Left lung (tissue), 10 donors: Measurements from ENCODE around the gene RPL29. TPM values are rescaled to one million over a fixed set of nuclear protein-coding genes. Genes with fewer than 3 reads are reported as not detected.

Source experiments
- ATAC-seq: fragments of 200-7000 bp; cut with Tn5 transposase; one replicate; pipeline ENCODE4 v1.9.1; 2020; ENCODE audit warnings: moderate library complexity
- DNase-seq, 4 donors: peaks; one replicate each; pipeline ENCODE4 v3.0.0-alpha.2; 2013 to 2020
- H3K27ac ChIP-seq, 2 donors: fragments of 200-600 bp; sonication (generic) in 1 of 2; one replicate each; pipeline versions ENCODE4 v1.5.0 to v1.8.0; 2020 to 2021
- H3K27me3 ChIP-seq, 2 donors: fragments of 200-600 bp; sonication (generic) in 1 of 2; one replicate each; pipeline versions ENCODE4 v1.5.0 to v1.8.0; 2020 to 2021
- H3K36me3 ChIP-seq, 2 donors: fragments of 200-600 bp; sonication (generic) in 1 of 2; one replicate each; pipeline versions ENCODE4 v1.5.0 to v1.8.0; 2020 to 2021
- H3K4me1 ChIP-seq, 2 donors: fragments of 200-600 bp; one replicate each; pipeline ENCODE4 v1.8.0; 2021
- H3K4me3 ChIP-seq, 2 donors: fragments of 200-600 bp; sonication (generic) in 1 of 2; one replicate each; pipeline versions ENCODE4 v1.5.0 to v1.8.0; 2020 to 2021; ENCODE audit warnings: mild to moderate bottlenecking in 1 of 2
- H3K9me3 ChIP-seq, 2 donors: fragments of 200-600 bp; sonication (generic) in 1 of 2; one replicate each; pipeline versions ENCODE4 v1.5.0 to v1.8.0; 2020 to 2021
- intact Hi-C, 2 donors: fragments of 100-400 bp; cut with DNase I; formaldehyde crosslinking; loops; one replicate each; pipeline versions ENCODE4 v1.11.2 to v1.14.2; 2022
- polyA plus RNA-seq, 6 donors: library from polyadenylated mRNA; unstranded; fragments of 120-200 nt; gene quantifications; one replicate each; pipeline ENCODE4 v1.2.1, GENCODE V29; 2013; ENCODE audit not compliant: insufficient read length in 6 of 6
- total RNA-seq, 2 donors: library from RNA; stranded (reverse); fragmentation: NEBNext Ultra II Directional; extraction: Animal tissue kit (Norgen Biotek cat#: 25700); gene quantifications; one replicate each; pipeline ENCODE4 v1.2.1, GENCODE V29; 2021
- TF ChIP-seq, protein P1 (sequence below), 2 donors: fragments of 200-600 bp; sonication (generic) in 1 of 2; IDR thresholded peaks; one replicate each; pipeline versions ENCODE4 v1.5.0 to v1.8.0; 2021; ENCODE audit warnings: antibody characterized with exemption in 2 of 2
- donor health status: DM: no; HTN: yes; CAD: no.
- donor health status: DM: no; HTN: no; CAD: no.

RPL29 gene
- total and polyA plus RNA-seq, 8 donors, result 854 to 2,169 (median 1,926) TPM

DNA sequence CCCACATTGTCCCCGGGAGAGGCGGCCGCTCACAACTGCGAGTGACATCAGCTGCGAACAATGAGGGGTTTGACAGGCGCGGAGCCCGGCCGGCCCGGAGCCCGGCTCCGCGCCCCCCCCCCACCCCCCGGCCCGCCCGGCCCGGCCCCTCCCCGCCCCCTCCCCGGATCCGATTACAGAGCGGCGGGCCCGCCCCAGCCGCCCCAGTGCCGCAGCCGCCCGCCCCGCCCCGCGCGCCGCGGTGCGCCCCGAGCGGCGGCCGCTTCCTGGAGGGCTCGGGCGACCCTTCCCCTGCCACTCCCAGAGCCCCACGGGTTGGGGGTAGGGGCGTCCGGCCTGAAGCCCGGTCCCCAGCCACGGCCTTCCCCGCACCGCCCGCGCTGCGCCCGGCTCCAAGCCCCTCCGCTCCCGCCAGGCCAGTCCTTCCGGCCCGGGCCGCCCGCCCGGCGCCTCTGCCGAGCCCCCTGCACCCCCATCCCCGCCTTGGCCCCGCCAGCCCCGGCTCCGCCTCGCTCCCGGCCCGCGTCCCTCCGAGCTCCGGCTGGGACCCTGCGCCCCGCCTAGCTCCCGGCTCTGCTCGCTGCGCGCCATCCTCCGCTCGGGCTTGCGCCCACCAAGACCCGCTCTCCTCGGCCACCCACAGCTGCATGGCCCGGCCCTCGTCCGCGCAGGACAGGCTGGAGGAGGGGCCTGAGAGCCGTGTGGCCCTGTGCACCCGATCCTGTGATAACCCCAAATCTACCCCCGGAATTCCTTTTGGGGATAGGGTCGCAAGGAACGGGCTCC, 28.1 kb downstream of the RPL29 start, which contains the start of gene PCBP4:
PCBP4 (minus strand) TSS at position 71 of the 786 bp plus-strand sequence. CDS start 6,214 bp downstream, outside the sequence.
- H3K9me3 ChIP-seq, result no peaks in the 10 kb centered on the region
- no peaks in the 10 kb centered on the region for H3K36me3 ChIP-seq
- TF ChIP-seq, protein P1, sequence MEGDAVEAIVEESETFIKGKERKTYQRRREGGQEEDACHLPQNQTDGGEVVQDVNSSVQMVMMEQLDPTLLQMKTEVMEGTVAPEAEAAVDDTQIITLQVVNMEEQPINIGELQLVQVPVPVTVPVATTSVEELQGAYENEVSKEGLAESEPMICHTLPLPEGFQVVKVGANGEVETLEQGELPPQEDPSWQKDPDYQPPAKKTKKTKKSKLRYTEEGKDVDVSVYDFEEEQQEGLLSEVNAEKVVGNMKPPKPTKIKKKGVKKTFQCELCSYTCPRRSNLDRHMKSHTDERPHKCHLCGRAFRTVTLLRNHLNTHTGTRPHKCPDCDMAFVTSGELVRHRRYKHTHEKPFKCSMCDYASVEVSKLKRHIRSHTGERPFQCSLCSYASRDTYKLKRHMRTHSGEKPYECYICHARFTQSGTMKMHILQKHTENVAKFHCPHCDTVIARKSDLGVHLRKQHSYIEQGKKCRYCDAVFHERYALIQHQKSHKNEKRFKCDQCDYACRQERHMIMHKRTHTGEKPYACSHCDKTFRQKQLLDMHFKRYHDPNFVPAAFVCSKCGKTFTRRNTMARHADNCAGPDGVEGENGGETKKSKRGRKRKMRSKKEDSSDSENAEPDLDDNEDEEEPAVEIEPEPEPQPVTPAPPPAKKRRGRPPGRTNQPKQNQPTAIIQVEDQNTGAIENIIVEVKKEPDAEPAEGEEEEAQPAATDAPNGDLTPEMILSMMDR (IDR thresholded peaks at IDR 0.05), result no peak
- DNase-seq, result peak; percentile 59 to 88 (median 66)
- peaks cover 0 to 28% of the 10 kb centered on the region in 2 donors for H3K27me3 ChIP-seq
- peak within 1 kb of the TSS; percentile 82 to 85 for H3K27ac ChIP-seq
- ATAC-seq, result peak; percentile 75
- H3K4me1 ChIP-seq, result peaks cover 6 to 28% of the 10 kb centered on the region in 2 donors
- peak within 1 kb of the TSS; percentile 53 to 64 for H3K4me3 ChIP-seq
- intact Hi-C loops, result no loop called here

DNA sequence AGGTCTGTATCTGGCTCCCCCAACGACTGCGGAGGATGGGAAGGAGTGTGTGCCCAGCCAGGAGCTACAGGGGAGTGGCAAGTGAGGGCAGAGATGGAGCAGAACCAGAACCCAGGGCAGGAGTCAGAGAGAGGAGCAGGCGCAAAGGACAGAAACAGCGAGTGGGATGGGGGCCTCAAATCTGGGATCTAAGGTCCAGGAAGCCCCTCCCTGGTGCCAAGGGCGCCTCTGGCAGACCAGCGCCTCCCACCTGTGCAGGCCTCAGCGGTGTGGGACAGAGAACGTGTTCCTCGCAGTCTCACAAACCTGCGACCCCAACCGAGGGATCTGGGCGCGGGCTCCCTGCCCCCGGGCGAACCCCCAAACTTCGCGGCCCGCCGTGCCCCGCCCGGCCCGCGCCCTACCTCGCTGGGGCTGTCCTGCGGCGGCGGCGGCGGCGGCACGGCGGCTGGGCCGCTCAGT, 28.7 kb downstream of the RPL29 start:
- Histone ChIP-seq H3K9me3 (no peaks in the 10 kb centered on the region), H3K27ac (peak overlapping the region; percentile 44 to 82), H3K36me3 (no peaks in the 10 kb centered on the region), H3K4me3 (peak overlapping the region; percentile 53 to 64), H3K4me1 (peaks cover 6 to 23% of the 10 kb centered on the region in 2 donors), H3K27me3 (peaks cover 0 to 28% of the 10 kb centered on the region in 2 donors)
- intact Hi-C loops, result no loop called here
- DNase-seq (no peak), ATAC-seq (no peak)
- TF ChIP-seq, protein P1 (IDR thresholded peaks at IDR 0.05), result no peak

DNA sequence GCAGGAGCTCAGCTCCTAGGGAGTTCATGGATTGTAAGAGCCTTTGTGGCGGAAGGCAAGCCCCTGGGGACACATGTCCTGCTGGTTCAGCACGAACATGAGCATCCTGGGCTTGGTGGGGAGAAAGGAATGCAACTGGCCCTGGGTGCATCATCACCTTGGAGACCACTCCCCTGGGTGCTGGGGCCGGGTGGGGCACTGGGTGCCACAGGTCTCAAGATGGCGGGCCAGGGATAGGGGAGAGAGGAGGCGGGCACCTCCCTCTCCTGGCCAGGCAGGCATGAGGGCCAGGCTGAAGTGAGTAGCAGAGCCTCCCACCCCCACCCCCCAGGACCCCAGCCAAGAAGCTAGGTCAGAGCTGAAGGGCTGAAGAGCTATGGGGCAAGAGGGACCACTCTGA, 29.2 kb downstream of the RPL29 start:
- Histone ChIP-seq H3K9me3 (no peaks in the 10 kb centered on the region), H3K27ac (no peak overlapping the region), H3K4me3 (peak overlapping the region; percentile 53 to 64), H3K4me1 (peaks cover 6 to 23% of the 10 kb centered on the region in 2 donors), H3K27me3 (peaks cover 0 to 28% of the 10 kb centered on the region in 2 donors), H3K36me3 (no peaks in the 10 kb centered on the region)
- DNase-seq (peak in 1 of 4 donors; percentile 70), ATAC-seq (no peak)
- TF ChIP-seq, protein P1 (IDR thresholded peaks at IDR 0.05), result no peak
- intact Hi-C loops, result no loop called here

DNA sequence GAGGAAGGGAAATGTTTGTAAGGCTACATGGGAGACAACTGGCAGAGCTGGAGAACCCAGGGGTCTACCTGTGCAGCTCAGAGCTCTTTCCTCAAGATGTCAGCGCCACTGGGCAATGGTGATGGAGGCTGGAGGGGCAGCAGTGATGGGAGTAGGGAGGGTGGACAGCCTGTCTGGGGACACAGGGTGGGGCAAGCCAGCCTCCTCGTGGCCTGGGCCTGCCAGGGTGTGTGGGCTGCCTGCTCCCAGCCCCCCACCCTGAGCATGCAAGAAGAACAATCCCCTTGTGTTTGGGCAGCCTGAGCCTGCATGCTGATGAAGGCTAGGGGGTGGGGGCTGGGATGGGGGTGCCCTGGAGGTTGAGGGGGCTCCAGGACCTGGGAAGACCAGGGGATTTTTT, 29.7 kb downstream of the RPL29 start:
- no peak for ATAC-seq
- TF ChIP-seq, protein P1 (IDR thresholded peaks at IDR 0.05), result no peak
- H3K4me3 ChIP-seq, result no peak overlapping the region

DNA sequence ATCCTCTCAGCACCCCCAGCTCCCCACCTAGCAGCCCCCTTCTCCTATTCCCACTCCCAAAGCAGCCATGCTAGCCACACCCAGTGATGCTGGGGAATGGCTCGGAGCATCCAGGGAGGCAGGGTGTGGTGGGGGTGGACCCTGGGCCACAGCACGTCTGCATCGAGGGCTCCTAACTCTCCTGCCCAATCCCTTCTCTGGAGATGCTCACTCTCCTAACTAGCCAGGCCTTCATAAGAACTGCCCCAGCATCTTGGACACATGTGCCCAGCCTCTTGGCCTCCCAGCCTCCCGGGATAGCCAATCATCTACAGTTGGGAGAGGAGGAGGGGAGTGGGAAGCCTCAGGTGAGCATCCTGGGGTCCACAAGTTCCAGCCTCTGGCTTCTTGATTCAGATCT, 31.2 kb downstream of the RPL29 start:
- peaks cover 6 to 23% of the 10 kb centered on the region in 2 donors for H3K4me1 ChIP-seq
- DNase-seq (no peak), ATAC-seq (no peak)
- peaks cover 0 to 28% of the 10 kb centered on the region in 2 donors for H3K27me3 ChIP-seq
- peaks cover 0 to 13% of the 10 kb centered on the region in 2 donors for H3K36me3 ChIP-seq
- H3K27ac ChIP-seq, result no peak overlapping the region
- H3K9me3 ChIP-seq, result no peaks in the 10 kb centered on the region
- H3K4me3 ChIP-seq, result no peak overlapping the region
- TF ChIP-seq, protein P1 (IDR thresholded peaks at IDR 0.05), result no peak
- intact Hi-C loops, result no loop called here

More for the DNA sequence above, 29.7 kb downstream of the RPL29 start:
- Histone ChIP-seq H3K27me3 (peaks cover 0 to 28% of the 10 kb centered on the region in 2 donors), H3K36me3 (no peaks in the 10 kb centered on the region), H3K9me3 (no peaks in the 10 kb centered on the region), H3K4me1 (peaks cover 6 to 23% of the 10 kb centered on the region in 2 donors), H3K27ac (no peak overlapping the region)
- peak in 1 of 4 donors; percentile 29 for DNase-seq
- intact Hi-C loops, result no loop called here
